ENCODE measurements around the gene IL26.

- no peak for TF ChIP-seq CTCF (IDR thresholded peaks at IDR 0.05)
- no peak for TF ChIP-seq POLR2A (IDR thresholded peaks at IDR 0.05; ENCODE audit: low read depth)
- TF ChIP-seq EP300 (IDR thresholded peaks at IDR 0.05): no peak
- TF ChIP-seq POLR2AphosphoS5 (IDR thresholded peaks at IDR 0.05): no peak
These were observed 44.7 kb upstream of the IL26 start for GRCh38 chr12:68270358-68270757.

Measured in esophagus muscularis mucosa (tissue), 4 donors.